Cardiac atrium fibroblast (primary cell): ENCODE results near the gene TAT. TPM values are rescaled to one million over a fixed set of nuclear protein-coding genes. Genes with fewer than 3 reads are reported as not detected.

Experiments
- total RNA-seq: library from RNA; depleted of rRNA; stranded (reverse); fragments of >200 nt; gene quantifications from 2 replicates; pipeline ENCODE4 v1.2.3, GENCODE V29; 2015

TAT gene
- not detected in 2 replicates for total RNA-seq

DNA sequence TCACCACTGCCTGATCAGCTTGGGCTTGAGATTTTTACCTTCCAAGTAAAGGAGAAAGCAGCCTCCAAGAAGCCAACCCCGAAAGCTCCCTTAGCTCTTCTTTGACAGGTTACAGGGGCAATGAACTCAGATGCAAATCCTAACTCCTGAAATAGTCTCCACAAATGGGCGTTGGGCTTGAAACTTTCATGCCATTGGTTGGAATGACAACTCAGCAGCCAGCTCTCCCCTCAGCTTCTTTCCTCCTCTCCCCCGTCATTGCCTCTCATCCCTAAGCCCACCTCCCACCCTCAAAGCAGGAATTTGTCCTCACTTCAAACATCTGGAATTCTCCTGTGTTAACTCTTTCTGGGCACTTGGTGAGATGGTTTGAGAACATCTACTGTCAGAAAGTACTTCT lies at the start of gene TAT:
TSS of gene TAT (minus strand) at position 122 of the 400 bp plus-strand sequence. CDS start 677 bp downstream, outside the sequence.

DNA sequence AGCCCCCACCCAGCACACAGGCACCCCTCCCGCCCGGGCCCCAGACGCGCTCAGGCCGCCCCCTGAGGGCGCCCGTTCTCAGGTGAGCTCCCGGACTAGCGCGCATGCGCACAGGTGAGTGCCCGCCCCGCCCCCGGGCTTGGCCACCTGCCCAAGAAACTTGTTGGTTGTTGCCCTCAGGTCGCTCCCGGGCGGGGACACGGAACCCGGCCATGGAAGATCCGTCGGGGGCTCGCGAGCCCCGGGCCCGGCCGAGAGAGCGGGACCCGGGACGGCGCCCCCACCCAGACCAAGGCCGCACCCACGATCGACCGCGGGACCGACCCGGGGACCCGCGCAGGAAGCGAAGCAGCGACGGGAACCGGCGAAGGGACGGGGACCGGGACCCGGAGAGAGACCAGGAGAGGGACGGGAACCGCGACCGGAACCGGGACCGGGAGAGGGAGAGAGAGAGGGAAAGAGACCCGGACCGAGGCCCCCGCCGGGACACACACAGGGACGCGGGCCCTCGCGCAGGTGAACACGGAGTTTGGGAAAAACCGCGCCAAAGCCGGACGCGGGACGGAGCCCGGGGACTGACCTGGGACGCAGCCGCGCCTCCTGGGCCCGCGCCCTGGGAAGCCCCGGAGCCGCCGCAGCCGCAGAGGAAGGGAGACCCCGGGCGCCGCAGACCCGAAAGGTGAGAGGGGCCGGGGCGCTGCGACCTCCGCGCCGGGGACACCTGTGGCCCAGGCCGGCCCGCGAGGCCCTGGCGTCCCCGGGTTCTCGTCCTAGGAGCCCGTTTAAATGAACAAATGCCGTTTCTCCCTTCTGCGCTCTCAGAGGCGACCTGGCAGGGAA lies 49.3 kb upstream of the TAT start, which contains the start of gene MARVELD3:
TSS of gene MARVELD3 (plus strand) at position 167 of the 840 bp plus-strand sequence. CDS start at position 213, 46 bp downstream.

GRCh38 chr16:71526111-71526631 lies 50.7 kb downstream of the TAT start, which contains the start of gene CHST4:
TSS of gene CHST4 (plus strand) at chr16:71526426. CDS start at chr16:71536678, 10,252 bp downstream.

Other genes with a start within 250 kb of the TAT start
- gene CALB2, start 218.4 kb downstream of the TAT start, total RNA-seq: 5.2 TPM in 1 of 2 replicates, not detected in the other
- gene TLE7, start 135.0 kb downstream of the TAT start, total RNA-seq: not detected in 2 replicates
- 4.2 and 4.5 TPM in 2 replicates for gene ZNF23, start 114.8 kb downstream of the TAT start, total RNA-seq
- 0.16 and 1.6 TPM in 2 replicates for gene ZNF19, start 87.8 kb downstream of the TAT start, total RNA-seq
- not detected in 2 replicates for gene CHST4, start 50.7 kb downstream of the TAT start, total RNA-seq
- not detected in 2 replicates for gene MARVELD3, start 49.1 kb upstream of the TAT start, total RNA-seq
- 3.4 and 3.6 TPM in 2 replicates for gene PHLPP2, start 147.6 kb upstream of the TAT start, total RNA-seq
- gene AP1G1, start 231.7 kb upstream of the TAT start, total RNA-seq: 32.9 and 43.4 TPM in 2 replicates